ENCODE measurements around the gene VEZF1.

The VEZF1 gene

DNA sequence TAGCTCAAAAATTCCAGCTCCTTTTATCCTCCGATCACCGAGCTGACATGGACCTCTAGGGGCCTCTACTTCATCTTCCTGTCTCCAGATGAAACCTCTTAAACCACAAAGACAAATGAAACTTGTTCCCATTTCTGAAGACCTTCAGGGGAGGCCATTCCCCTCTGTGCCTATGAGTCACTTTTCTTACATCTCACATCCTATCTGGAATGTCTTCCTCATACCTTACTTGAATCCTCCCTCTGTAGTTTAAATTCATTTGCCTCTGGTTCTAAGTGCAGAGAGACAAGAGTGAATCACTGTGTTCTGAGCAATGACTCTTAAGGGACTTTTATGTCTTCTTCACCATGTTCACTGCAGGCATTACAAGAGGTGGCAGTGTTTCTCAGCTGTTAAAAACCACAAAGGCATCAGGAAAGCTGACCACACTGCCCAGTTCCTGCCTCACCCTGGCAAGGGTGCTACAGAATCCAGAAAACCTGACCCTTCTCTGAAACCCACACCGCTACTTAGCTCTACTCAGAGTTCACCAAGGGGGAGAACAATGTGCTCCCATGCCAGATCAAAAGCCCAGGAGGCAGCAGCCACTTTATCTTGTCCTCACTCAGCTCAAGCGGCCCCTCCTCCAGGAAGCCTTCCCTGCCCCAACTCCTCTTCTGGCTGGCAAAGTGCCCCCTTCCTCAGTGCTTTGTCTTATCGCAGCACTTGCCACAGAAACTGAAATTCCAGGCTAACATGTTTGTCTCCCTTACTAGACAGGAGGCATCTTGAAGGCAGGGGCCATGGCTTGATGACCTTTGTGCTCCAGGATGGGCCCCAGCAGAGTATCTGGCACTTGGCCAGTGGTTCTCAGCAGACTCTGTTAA is 39.3 kb downstream of the VEZF1 start:
- no peak overlapping the region for H3K4me3 ChIP-seq (ENCODE audit: low read depth, low read length)
- DNase-seq (ENCODE audit: low read depth): peak; percentile 92
- TF ChIP-seq, protein P1, sequence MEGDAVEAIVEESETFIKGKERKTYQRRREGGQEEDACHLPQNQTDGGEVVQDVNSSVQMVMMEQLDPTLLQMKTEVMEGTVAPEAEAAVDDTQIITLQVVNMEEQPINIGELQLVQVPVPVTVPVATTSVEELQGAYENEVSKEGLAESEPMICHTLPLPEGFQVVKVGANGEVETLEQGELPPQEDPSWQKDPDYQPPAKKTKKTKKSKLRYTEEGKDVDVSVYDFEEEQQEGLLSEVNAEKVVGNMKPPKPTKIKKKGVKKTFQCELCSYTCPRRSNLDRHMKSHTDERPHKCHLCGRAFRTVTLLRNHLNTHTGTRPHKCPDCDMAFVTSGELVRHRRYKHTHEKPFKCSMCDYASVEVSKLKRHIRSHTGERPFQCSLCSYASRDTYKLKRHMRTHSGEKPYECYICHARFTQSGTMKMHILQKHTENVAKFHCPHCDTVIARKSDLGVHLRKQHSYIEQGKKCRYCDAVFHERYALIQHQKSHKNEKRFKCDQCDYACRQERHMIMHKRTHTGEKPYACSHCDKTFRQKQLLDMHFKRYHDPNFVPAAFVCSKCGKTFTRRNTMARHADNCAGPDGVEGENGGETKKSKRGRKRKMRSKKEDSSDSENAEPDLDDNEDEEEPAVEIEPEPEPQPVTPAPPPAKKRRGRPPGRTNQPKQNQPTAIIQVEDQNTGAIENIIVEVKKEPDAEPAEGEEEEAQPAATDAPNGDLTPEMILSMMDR (conservative IDR thresholded peaks at IDR 0.05; ENCODE audit: low read depth, low read length): no peak

DNA sequence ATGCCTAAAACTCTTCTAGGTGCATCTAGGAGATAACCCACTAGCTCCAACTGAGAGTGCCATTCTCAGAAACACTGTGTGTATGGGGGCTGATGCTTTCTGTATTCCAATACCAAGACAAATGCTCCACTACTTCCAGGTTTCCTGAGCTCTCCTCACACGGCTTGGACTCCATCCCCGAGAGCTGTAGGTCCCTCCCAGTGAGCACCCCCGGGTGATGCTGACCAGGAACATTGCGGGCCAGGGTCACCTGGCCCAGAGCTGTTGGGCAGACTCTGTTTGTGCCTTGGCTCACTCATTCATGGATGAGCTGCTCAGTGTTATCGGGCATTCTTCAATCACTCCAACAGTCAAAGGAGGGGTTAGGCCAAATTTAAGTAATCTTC is 39.9 kb downstream of the VEZF1 start:
- DNase-seq (ENCODE audit: low read depth): no peak
- H3K4me3 ChIP-seq (ENCODE audit: low read depth, low read length): no peak overlapping the region
- TF ChIP-seq, protein P1 (conservative IDR thresholded peaks at IDR 0.05; ENCODE audit: low read depth, low read length): no peak

DNA sequence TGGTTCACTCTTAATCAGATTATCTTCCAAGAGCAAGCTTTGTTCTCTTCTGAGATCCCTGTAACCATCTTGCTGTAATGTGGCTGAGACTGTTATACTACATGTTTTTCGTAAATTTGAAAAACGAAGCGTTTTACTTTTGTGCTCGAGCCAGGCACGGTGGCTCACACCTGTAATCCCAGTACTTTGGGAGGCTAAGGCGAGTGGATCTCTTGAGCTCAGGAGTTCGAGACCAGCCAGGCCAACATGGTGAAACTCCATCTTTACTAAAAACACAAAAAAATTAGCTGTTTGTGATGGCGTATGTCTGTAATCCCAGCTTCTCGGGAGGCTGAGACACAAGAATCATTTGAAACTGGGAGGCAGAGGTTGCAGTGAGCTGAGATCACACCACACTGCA is 40.7 kb downstream of the VEZF1 start:
- DNase-seq (ENCODE audit: low read depth): no peak
- TF ChIP-seq, protein P1 (conservative IDR thresholded peaks at IDR 0.05; ENCODE audit: low read depth, low read length): no peak
- peak overlapping the region; percentile 48 for H3K4me3 ChIP-seq (ENCODE audit: low read depth, low read length)

DNA sequence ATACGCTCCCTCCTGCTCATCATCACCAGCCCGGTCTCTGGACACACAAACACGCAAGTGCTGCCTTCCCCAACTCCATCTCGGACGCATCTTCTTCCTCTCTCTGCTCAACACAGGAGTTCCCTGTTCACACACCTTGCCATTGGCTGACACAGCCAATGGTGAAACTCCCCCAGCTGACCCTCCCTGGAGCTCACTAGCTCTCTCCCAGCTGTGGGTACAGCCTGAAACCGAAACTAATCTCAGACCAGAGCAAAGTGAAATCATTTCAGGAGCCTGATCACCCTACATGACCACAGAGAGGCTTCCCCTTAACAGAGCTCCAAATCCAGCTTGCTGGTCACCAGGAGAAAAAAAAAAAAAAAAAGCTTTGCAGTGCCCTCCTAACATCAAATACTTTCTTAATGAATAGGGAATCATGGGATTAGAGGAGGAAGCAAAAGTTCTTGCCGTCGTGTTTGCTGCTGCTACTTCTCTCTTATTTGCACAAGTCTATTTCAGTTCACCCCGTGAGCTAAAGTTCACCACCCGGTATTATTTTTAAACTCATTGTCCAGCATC is 41.2 kb downstream of the VEZF1 start:
- peak; percentile 87 for DNase-seq (ENCODE audit: low read depth)
- H3K4me3 ChIP-seq (ENCODE audit: low read depth, low read length): peak overlapping the region; percentile 48
- TF ChIP-seq, protein P1 (conservative IDR thresholded peaks at IDR 0.05; ENCODE audit: low read depth, low read length): no peak

DNA sequence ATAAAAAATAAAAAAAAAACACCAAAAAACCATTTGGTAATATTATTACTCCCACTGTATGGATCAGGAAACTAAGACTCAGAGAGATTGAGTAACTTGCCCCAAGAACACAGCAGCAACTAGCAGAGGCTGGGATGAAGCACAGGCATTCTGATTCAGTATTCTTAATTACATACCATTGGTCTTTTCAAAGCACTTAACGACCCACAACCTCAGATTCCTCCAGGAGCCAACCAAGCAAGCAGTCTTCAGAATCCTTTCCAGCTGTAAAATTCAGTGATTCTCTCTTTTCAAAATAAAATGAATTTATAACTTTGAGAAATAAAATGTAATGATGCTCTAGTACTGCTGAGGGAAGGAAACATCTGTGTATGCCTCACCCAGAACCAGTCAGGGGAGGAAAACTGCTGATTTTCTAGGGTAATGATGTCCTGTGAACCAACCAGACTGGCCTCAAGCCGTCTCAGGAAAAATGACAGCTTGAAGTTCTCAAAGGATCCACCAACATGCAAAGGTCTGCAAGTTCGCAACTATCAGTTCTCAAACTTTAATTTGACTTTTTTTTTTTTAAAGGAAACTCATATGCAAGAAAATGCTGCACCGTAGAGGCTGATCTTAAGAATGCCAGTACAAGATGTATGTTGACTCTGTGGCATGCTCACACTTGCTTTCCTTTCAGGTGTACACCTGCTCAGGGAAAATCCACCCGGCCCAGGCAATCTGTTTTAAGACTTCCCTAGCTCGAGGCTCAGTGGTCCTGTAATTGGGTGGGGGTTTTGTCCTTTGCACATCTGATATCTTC is 41.9 kb downstream of the VEZF1 start:
- DNase-seq (ENCODE audit: low read depth): no peak
- H3K4me3 ChIP-seq (ENCODE audit: low read depth, low read length): peak overlapping the region; percentile 48
- TF ChIP-seq, protein P1 (conservative IDR thresholded peaks at IDR 0.05; ENCODE audit: low read depth, low read length): no peak

DNA sequence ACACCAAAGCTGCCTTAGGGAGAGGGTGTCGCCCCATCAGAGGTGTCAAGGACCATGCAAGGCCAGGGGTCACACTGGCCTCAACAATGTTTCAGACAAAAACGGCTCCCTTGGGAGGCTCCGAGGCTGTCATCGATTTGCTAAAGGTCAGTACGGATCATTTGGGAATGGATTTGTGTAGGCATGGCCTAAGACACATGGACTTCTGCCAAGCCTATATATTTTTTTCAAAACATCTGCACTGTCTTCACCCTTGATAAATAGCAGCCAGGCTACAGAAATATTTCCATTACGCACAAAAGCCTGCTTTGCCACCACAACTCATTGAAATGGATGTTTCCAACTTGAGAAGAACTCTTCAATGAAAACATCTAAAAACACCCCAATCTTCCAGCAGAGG is 43.1 kb downstream of the VEZF1 start:
- TF ChIP-seq, protein P1 (conservative IDR thresholded peaks at IDR 0.05; ENCODE audit: low read depth, low read length): no peak
- DNase-seq (ENCODE audit: low read depth): no peak

More for the DNA sequence above, 43.1 kb downstream of the VEZF1 start:
- no peak overlapping the region for H3K4me3 ChIP-seq (ENCODE audit: low read depth, low read length)
